ENCODE results near the gene SYP.

SYP gene

GRCh38 chrX:49189606-49190005, 10.4 kb downstream of the SYP start:
- in situ Hi-C loops (cut with MboI; ENCODE audit: low pct_unique_long_range_greater_than_20kb, low sequenced_read_pairs, unreplicated experiment), result no loop called here
- TF ChIP-seq CTCF (IDR thresholded peaks at IDR 0.05; ENCODE audit: extremely low read depth, insufficient read depth, missing control alignments), result no peak
- no peak for DNase-seq (ENCODE audit: low spot score)

GRCh38 chrX:49188468-49189076, 11.4 kb downstream of the SYP start:
- no peak for TF ChIP-seq CTCF (IDR thresholded peaks at IDR 0.05; ENCODE audit: extremely low read depth, insufficient read depth, missing control alignments)
- DNase-seq (ENCODE audit: low spot score), result no peak

GRCh38 chrX:49187526-49187925, 12.5 kb downstream of the SYP start:
- in situ Hi-C loops (cut with MboI; ENCODE audit: low pct_unique_long_range_greater_than_20kb, low sequenced_read_pairs, unreplicated experiment), result no loop called here
- DNase-seq (ENCODE audit: low spot score), result no peak
- TF ChIP-seq CTCF (IDR thresholded peaks at IDR 0.05; ENCODE audit: extremely low read depth, insufficient read depth, missing control alignments), result no peak

More at GRCh38 chrX:49188468-49189076, 11.4 kb downstream of the SYP start:
- in situ Hi-C loops (cut with MboI; ENCODE audit: low pct_unique_long_range_greater_than_20kb, low sequenced_read_pairs, unreplicated experiment), result no loop called here

GRCh38 chrX:49187028-49187394, 13.0 kb downstream of the SYP start:
- no peak for DNase-seq (ENCODE audit: low spot score)
- TF ChIP-seq CTCF (IDR thresholded peaks at IDR 0.05; ENCODE audit: extremely low read depth, insufficient read depth, missing control alignments), result no peak
- in situ Hi-C loops (cut with MboI; ENCODE audit: low pct_unique_long_range_greater_than_20kb, low sequenced_read_pairs, unreplicated experiment), result no loop called here

- in situ Hi-C loops (cut with MboI; ENCODE audit: low pct_unique_long_range_greater_than_20kb, low sequenced_read_pairs, unreplicated experiment), result no loop called here
- TF ChIP-seq CTCF (IDR thresholded peaks at IDR 0.05; ENCODE audit: extremely low read depth, insufficient read depth, missing control alignments), result peak; percentile 58
- peak; percentile 84 for DNase-seq (ENCODE audit: low spot score)
Observed at GRCh38 chrX:49186125-49187027, 13.6 kb downstream of the SYP start, which contains the start of gene PRICKLE3. PRICKLE3 (minus strand) TSS chrX:49186373; CDS start chrX:49186297, 76 bp downstream.

GRCh38 chrX:49184294-49185281, 15.4 kb downstream of the SYP start:
- in situ Hi-C loops (cut with MboI; ENCODE audit: low pct_unique_long_range_greater_than_20kb, low sequenced_read_pairs, unreplicated experiment), result no loop called here
- TF ChIP-seq CTCF (IDR thresholded peaks at IDR 0.05; ENCODE audit: extremely low read depth, insufficient read depth, missing control alignments), result no peak
- no peak for DNase-seq (ENCODE audit: low spot score)

All from GM13977 (cell line).